NOMO-1 treated with dmso at 0.1 percent for 144 hours (cell line): ENCODE results near the gene IRS2.
"Not testable (repeated sequence)": the region's sequence is repeated elsewhere in the genome, so short reads cannot be mapped to it uniquely, and the experiment has no call there.

Source experiments
- DNase-seq: peaks from one replicate; lab custom pipeline; 2025; ENCODE audit not compliant: unreplicated experiment; lab: John Stamatoyannopoulos, UW

The IRS2 gene, protein sequence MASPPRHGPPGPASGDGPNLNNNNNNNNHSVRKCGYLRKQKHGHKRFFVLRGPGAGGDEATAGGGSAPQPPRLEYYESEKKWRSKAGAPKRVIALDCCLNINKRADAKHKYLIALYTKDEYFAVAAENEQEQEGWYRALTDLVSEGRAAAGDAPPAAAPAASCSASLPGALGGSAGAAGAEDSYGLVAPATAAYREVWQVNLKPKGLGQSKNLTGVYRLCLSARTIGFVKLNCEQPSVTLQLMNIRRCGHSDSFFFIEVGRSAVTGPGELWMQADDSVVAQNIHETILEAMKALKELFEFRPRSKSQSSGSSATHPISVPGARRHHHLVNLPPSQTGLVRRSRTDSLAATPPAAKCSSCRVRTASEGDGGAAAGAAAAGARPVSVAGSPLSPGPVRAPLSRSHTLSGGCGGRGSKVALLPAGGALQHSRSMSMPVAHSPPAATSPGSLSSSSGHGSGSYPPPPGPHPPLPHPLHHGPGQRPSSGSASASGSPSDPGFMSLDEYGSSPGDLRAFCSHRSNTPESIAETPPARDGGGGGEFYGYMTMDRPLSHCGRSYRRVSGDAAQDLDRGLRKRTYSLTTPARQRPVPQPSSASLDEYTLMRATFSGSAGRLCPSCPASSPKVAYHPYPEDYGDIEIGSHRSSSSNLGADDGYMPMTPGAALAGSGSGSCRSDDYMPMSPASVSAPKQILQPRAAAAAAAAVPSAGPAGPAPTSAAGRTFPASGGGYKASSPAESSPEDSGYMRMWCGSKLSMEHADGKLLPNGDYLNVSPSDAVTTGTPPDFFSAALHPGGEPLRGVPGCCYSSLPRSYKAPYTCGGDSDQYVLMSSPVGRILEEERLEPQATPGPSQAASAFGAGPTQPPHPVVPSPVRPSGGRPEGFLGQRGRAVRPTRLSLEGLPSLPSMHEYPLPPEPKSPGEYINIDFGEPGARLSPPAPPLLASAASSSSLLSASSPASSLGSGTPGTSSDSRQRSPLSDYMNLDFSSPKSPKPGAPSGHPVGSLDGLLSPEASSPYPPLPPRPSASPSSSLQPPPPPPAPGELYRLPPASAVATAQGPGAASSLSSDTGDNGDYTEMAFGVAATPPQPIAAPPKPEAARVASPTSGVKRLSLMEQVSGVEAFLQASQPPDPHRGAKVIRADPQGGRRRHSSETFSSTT (N-terminal part only)

DNA sequence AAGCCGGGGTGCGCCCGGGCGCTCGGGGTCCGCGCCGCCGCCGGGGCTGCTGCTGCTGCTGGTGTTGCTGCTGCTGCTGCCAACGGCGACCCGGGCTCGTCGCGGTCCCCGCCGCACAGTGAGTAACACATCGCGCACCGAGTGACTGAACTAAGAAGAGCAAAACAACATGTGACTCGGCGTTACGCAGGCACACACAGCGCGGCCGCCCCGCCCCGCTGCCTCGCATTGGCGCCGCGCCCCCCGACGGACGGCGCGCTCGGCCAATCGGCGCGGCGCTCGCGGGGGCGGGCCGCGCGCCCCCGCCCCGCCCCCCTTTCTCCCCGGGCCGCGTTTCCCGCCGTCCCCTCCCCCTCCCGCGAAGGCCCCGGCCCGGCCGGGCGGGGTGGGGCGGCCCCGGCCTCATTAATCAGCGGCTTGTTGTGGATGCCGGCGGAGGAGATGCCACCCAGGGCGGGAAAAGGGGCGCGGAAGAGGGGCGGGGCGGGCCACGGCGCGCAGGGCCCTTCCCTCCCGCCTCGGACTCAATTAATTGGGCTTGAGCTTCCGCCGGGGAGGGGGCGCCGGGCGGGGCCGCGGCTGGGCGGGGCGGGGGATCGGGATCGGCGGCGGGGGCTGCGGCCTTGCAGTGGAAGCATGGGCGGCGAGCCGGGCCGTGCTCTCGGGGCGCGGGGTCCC, at the start of gene IRS2:
IRS2 (minus strand) TSS at position 127 of the 678 bp plus-strand sequence. CDS start 530 bp downstream, outside the sequence.
- peak; percentile 94 for DNase-seq

DNA sequence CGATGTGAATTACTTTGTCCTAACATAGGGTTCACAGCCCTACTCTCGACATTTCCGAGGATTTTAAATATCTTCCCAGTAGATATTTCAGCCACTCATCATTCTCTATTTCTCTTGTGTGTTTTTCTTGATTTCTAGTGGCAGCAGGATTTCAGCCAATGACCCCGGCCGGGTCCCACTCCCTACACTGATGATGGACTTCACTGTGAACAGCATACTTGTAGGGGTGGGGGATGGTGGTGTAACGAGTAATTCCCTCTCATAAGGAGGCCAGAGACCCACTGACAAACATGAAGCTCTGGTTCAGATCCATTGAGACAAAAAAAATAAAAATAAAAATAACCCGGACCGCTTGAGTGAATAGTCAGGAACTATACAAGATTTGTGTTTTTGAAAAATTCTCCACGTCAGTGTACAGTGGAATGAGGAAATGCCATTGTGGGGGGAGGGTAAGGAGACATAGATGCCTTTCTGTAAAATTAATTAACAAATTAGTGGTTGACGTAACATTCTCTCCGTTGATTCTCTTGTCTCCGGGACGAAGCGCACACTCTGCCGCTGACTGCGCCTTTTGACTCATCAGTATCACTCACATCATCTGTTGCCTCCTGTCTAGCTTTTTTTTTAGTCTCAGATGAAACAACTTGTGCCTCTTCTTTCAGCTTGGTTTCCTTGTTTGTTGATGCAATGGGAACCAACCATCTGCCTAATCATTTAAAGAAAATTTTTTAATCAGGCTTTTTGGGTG, 48.8 kb upstream of the IRS2 start:
- DNase-seq: no peak

DNA sequence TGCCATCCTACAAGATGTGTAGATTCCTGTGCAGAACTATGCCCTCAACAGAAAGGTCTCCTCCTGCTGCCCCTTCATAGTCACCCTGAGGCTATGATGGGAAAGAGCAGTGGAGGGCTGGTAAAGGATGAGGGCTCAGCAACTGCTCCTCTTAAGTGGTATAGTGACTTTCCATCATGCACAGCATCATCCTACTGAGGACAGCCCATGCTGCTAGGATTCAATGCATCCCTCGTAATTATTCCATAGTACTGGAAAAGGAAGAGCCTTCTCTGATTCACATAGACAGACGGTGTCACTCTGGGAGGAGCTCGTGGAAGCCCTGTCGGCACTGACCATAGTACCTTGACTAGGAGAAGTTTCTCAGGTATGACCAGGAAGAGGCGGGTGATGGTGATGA, 47.6 kb upstream of the IRS2 start:
- DNase-seq: no peak

DNA sequence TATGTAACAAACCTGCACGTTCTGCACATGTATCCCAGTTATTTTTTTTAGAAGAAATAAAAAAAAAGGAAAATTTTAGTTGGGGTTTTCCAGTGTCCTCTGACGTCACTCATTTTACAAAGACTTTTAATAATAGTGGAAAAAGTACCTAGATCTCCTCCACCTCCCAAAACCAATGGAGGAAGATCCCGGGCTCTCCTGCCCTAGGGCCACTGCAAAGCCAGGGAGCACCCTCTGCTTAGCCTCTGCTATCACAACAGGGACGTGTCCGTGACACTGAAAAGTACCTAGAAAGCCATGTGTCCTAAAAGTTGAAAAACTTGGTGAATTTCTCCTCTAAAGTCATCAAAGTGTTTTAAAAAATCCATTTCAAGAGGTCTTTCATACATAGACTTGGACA, 46.7 kb upstream of the IRS2 start:
- DNase-seq: no peak

DNA sequence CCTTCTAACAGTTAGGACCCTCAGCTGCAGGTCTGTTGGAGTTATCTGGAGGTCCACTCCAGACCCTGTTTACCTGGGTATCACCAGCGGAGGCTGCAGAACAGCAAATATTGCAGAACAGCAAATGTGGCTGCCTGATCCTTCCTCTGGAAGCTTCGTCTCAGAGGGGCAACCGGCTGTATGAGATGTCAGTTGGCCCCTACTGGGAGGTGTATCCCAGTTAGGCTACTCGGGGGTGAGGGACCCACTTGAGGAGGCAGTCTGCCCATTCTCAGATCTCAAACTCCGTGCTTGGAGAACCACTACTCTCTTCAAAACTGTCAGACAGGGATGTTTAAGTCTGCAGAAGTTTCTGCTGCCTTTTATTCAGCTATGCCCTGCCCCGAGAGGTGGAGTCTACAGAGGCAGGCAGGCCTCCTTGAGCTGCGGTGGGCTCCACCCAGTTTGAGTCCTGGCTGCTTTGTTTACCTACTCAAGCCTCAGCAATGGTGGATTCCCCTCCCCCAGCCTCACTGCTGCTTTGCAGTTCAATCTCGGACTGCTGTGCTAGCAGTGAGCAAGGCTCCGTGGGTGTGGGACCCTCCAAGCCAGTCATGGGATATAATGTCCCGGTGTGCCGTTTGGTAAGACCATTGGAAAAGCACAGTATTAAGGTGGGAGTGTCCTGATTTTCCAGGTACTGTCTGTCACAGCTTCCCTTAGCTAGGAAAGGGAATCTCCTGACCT, 42.4 kb upstream of the IRS2 start:
- DNase-seq: not testable (repeated sequence)

DNA sequence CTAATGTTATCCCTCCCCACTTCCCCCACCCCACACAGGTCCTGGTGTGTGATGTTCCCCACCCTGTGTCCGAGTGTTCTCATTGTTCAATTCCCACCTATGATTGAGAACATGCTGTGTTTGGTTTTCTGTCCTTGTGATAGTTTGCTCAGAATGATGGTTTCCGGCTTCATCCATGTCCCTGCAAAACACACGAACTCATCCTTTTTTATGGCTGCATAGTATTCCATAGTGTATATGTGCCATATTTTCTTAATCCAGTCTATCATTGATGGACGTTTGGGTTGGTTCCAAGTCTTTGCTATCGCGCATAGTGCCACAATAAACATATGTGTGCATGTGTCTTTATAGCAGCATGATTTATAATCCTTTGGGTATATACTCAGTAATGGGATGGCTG, 36.8 kb upstream of the IRS2 start:
- DNase-seq: not testable (repeated sequence)

DNA sequence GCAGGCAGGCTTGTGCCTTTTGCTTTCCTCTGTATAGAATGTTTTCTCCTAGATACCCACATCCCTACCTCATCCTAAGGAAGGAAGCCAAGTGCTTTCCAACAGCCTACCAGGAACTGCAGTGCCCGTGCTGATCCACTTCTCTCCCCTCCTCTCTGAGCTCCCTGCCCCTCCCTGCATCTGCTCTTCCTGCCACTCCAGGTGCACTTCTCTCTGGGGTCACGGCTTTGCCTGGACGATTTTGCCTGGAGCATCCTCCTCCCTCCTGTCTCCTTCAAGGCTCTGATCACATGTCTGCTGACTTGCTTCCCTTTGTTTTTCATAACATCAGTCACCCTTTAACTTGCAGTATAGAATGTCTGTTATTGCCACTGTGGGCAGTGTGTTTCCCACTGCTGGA, 34.7 kb upstream of the IRS2 start:
- DNase-seq: no peak

DNA sequence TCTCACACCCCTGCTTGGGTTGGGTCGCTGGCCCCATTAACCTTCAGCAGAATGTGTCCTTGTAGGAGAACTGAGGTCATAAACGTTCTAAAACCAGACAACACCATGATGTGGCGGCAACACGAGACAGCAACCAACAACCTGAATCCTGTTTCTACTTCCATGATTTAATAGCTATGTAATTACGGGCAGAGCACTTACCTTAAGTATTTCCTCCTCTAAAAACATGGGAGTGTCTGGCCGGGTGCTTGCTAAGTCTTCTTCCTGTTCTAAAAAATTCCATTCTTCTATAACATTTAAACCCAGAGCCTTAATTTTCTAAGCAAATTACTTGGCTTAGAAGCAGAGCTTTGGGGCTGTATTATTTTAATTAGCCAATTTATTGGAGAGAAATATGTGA, 33.5 kb upstream of the IRS2 start:
- DNase-seq: no peak

DNA sequence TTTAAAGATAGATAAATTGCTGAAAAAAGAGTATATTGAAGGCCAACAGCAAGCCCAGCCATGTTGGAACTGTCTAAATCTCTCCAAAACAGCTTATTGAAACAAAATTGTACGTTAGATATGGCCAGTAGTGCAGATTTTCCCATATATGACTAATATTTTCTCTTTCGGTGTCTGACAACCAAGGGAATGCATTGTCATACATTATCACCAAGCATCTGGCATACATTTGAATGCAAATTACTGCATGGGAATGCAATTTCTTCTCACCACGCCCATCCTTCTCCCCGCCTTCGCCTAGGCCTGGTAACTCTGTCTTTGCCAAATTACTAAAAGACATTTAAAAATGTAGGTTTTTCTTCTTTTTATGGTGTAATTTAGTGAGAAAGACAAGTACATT, 32.5 kb upstream of the IRS2 start:
- DNase-seq: no peak

DNA sequence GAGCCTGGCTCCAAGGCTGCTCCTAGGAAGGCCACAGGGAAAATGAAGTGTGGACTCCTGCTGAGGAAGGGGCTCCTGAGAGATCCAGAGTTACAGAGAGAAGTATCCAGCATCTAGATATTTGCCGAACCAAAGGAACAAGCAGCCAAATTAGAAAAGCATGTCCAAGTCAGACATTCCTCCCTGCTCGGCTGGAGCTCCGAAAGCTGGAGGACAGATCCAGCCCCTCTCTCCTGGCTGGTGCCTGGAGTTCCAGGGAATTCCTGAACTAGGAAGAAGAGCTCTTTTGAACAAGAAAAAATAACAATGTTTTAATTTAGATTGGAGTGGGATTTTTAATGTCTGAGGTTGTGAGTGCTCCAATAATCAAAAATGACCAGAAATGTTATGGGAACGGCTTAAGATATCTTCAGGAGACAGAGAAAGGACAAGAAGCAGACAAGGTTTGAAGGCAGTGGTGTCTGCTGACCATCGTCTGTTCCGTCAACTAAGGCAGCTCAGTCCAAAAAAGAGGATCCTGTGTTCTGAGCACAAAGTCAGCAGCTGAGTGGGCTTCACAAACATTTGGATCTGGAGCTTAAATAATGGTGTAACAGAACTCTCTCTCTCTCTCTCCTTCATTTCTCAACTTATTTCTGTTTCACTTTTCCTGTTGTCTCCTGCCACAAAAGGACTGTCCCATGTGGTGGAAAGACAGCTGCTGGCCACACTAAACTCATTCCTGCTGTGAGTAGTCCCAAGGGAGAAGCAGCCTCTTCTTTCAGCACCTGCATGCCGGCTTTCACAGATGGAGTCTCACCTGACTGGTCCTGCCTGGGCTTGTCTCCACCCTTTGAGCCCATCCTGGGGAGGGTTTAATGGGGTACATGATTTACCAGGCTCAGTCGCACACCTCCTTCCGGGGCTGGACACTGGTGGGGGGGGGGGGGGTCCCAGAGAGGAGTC, 31.5 kb upstream of the IRS2 start:
- no peak for DNase-seq

DNA sequence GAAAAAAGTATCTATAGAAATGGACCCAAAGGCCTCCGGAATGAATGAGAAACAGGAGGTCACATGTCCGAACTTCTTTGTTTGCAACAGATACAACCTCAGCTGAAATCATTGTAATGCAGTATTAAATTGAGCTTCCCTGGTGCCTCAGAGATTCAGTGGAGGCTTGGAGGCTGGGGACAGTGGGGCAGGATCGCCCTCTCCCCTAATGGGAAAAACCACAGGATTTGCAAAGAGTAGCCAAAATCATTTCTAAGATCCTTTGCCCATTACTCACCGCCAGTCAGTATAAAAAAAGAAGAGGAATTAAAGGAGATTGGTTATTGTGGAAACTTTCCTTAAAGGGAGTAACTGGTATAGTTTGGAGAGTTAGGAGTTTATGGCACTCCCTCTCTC, 30.4 kb upstream of the IRS2 start:
- DNase-seq: no peak

DNA sequence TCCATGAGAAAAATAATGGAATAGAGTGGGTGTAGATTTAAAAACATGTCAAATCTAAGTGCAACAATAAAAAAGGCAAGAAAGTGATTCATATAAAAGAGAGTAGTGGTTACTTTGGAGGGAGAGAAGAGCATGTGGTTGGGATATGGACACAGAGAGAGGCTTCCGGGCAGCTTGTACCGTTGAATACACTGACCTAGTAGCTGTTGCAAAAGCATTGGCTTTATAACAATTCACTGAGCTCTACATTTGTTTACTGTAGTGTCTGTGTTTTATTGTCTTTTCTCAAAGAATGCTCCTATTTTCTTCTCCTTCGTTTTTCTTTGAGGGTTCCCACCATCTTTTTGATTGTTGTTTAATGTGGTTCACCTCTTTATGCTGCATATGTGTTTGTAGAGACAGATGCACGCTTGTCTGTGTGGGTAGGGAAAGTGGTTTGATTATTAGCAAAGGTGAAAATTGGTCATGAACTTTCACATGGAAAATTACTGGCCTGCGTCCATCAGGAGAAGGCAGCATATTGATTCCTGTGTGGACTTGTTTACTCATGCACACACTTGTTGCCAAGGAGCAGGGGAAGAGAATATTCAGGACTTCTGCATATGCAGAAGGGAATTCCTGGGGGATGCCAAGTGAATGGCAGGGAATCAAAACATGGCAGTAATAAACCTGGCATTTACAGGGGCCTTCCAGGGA, 29.9 kb upstream of the IRS2 start:
- DNase-seq: no peak

DNA sequence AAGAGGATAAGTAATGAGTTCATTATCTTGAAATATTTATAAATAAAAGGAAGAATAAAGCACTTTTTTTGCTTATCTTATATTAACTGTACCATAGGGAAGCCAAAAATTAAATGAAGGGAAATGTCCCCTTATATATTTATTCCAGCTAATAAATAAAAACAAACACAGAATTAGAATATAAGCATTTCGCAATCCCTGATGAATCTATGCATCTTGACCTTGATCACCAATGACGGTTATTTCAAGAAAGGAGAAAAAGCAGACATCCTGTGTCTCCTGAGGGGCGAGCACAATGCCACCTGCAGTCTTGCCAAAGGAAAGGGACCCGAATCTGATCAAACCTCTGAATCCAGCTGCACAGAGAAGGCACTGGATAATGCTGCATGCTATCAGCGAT, 29.3 kb upstream of the IRS2 start:
- DNase-seq: no peak

DNA sequence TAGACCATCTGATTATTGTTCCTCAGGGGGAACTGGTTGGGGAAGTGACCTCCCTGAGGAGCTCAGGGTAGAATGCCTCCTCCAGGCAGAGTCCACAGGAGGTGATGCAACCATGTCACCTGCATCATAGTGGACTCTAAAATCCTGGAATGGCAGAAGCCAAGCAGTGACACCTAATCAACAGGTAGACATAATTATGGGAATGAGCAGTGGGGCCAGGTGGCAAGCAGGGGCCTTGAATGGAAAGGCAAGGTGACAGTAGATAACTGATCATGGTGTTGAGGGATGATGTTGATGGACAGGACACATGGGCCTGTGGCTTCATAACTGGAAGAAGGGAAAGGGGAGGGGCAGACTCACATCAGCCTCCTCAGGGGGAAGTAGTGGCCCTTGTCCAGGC, 27.3 kb upstream of the IRS2 start:
- DNase-seq: no peak

DNA sequence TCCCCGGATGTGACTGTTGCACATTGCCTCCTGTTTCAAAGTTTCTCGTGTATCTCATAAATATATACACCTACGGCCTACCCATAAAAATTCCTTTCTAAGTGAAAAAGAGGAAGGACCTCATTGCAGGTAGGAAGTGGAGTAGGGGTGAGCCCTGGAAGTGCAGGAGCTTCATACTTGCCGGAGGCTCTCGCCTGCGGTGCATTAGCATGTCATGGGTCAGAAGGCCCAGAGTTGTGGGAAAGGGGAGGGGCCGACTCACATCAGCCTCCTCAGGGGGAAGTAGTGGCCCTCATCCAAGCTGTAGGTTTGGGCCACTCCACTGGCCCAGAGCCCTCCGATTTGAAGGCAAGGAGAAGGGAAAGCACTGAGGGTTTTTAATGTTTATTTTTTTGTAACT, 26.0 kb upstream of the IRS2 start:
- no peak for DNase-seq

DNA sequence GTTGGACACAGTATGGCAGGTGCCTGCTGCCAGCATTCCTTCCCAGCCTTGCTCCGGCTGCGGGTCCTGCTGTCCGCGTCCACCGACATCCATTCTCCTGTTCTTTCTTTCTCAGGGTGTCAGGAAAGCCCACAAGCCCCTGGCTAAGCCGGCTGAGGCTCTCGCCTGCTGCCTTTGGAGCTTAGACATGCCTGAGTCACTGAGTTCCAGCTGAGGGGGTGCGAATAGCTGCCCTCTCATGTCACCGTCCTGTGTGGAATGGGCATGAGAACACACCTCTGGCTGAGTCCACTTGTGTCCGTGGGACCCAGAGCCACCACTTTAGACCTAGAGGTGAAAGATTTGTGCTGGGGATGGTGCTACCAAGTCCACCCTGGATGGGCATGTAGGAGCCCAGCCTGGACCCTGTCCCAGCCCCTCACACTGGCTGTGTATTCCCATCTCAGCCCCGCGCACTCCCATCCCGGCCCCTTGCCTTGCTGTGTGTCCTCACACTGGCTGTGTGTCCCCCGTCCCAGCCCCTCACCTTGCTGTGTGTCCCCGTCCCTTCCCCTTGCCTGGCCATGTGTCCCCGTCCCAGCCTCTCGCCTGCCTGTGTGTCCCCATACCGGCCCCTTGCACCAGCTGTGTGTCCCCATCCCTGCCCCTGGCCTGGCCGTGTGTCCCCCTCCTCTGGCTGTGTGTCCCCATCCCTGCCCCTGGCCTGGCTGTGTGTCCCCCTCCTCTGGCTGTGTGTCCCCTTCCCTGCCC, 24.6 kb upstream of the IRS2 start:
- DNase-seq: no peak

DNA sequence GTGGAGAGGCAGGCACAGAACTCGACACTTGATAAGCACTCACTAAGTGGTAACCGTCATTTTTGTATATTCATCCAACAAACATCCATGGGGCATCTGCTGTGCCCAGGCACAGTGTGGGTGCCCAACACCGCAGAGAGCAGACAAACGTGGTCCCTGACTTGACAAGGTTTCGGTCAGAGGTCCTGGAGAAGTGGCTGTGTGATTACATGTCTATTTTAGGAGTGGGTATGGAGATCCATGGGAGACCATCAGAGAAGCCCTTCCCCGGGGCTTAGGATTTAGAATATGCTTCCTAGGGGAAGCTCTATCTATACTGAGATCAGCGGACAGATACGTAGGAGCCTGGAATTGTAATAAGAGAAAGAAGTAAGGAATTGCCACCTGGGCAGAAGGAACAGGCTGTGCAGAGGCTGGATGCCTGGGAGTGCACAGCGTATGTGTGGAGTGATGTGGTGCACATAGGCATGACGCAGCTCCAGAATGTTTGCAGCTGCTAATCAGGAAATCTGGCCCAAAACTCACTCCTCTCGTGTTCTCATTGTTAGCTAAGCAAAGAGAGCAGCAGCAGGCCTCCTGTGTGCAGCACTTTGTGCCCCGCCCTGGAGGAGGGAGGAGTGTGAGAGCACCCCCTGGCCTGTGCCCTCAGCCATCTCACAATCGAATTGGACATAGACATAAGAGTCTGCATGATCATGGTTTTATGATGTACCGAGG, 23.0 kb upstream of the IRS2 start:
- no peak for DNase-seq
